Measurements from ENCODE around the gene B3GALT5.

GRCh38 chr21:39587376-39587775, 25.4 kb upstream of the B3GALT5 start:
- TF ChIP-seq POLR2AphosphoS5 (IDR thresholded peaks at IDR 0.05) (no peak), POLR2A (IDR thresholded peaks at IDR 0.05) (no peak)
- TF ChIP-seq, protein P1, sequence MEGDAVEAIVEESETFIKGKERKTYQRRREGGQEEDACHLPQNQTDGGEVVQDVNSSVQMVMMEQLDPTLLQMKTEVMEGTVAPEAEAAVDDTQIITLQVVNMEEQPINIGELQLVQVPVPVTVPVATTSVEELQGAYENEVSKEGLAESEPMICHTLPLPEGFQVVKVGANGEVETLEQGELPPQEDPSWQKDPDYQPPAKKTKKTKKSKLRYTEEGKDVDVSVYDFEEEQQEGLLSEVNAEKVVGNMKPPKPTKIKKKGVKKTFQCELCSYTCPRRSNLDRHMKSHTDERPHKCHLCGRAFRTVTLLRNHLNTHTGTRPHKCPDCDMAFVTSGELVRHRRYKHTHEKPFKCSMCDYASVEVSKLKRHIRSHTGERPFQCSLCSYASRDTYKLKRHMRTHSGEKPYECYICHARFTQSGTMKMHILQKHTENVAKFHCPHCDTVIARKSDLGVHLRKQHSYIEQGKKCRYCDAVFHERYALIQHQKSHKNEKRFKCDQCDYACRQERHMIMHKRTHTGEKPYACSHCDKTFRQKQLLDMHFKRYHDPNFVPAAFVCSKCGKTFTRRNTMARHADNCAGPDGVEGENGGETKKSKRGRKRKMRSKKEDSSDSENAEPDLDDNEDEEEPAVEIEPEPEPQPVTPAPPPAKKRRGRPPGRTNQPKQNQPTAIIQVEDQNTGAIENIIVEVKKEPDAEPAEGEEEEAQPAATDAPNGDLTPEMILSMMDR (IDR thresholded peaks at IDR 0.05): no peak

All from gastroesophageal sphincter (tissue), 3 donors.